ENCODE measurements around the gene GRID2.
"Not testable (repeated sequence)": the region's sequence is repeated elsewhere in the genome, so short reads cannot be mapped to it uniquely, and the experiment has no call there.

The GRID2 gene

DNA sequence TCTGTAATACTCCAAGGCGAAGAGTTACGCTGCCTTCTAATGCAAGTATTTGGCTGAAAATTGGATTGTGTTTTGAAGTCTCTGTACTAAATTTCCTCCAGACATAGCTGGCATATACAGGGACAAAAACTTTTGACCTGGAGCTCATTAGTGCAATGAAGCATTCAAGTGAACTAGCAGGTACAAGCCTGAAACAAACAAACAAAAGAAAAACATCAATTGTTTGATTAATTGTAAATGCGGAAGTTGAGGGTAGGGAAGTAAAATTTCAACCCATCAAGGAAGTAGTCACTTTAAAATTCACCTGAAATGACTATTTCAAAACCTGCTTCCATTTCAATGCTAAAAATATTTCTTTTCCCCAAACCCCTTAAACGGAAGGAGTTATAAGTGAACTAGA lies 1008.5 kb downstream of the GRID2 start:
- no peak for DNase-seq (ENCODE audit: low read depth, low spot score)

DNA sequence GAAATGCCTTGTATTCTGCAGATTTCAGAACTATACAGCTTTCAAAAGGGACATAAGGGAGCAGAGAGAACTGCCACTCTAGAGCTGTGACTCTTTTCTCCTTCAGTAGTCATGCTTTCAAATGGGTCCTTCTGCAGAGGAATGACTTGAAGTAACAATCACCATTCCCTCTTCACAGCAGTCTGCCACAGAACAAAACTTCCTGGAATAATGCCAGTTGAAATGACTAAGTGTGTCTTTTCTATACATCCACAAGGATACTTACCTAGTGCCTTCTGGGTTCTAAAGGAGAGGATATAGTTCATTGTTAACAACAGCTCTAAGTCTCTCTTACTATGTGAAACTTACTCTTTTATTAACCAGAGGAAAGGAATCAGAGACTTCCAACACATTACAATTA lies 1009.4 kb downstream of the GRID2 start:
- DNase-seq (ENCODE audit: low read depth, low spot score) = peak; percentile 4

DNA sequence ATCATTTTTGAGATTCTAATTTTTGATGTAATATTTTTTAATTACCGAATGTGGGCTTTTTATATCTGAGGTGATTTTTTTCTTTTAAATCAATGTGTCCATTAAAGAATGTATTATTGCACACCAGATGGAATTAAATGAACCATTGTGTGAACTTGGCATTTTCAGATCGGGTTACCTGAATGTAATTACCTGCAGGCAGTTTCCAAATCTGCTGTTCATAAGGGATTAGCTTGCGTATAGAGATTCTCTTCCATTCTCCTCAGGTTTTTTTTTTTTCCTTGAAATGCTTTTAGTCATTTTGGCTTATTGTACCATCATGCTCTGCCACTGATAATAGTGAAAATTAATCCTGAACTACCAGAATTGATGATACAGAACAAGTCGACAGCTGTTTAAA lies 1013.3 kb downstream of the GRID2 start:
- DNase-seq (ENCODE audit: low read depth, low spot score) = no peak

DNA sequence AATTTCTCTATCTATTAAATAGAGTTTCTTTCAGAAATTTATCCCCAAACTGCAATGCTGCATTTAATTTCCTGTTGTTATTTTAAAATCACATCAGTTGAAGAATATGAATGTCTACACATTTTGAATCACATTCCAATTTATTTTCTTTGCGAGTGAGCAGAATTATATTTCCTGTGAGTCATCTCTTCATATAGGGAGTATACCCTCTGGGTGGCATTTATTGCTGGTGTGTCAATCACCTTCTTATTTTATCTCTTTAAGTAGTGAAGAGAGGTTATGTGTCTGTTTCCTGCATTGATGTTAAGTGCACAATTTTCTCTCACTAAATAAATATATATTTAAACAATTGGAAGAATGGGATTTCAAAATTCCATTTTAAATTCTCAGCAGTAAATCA lies 1013.8 kb downstream of the GRID2 start:
- no peak for DNase-seq (ENCODE audit: low read depth, low spot score)

DNA sequence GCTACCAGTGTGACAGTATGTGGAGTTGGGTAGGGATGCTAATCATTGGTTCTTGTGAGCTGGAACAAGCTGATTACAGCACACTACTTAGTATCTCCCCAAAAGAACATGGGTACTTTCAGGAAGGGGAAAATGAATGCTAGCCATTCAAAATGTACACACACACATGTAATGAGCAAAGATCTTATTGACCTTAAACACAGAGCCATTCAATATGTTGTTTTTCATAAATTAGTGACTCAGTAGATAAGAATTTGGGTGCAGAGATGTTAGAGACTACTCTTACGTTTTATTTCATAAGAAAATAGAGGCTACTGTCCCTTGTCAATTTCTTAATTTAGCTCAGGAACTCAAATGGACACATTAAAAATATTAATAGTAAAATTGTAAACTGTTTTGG lies 1015.3 kb downstream of the GRID2 start:
- no peak for DNase-seq (ENCODE audit: low read depth, low spot score)

GRCh38 chr4:93320356-93320755 lies 1016.6 kb downstream of the GRID2 start:
- no peak for DNase-seq (ENCODE audit: low read depth, low spot score)

GRCh38 chr4:93327346-93327745 lies 1023.6 kb downstream of the GRID2 start:
- DNase-seq (ENCODE audit: low read depth, low spot score) = no peak

DNA sequence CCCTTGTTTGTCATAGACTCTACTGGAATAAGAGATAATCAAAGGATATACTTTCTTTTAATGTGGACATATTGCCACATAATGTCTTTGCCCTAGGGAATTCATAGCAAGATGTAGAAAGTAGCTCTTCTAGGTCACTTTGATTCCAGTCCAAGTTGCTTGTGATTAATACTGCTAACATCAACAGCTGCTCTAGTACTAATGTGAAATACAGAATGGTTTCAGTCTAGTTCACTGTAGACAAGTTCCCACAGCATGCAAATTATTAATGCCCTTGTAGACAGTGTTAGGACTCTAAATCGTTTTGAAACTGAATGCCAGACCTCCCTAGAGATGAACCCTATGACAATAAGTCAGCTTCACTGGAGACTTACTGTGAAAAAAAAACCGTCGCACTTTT lies 1030.2 kb downstream of the GRID2 start:
- no peak for DNase-seq (ENCODE audit: low read depth, low spot score)

- no peak for DNase-seq (ENCODE audit: low read depth, low spot score)
These were observed 1033.4 kb downstream of the GRID2 start for GRCh38 chr4:93337196-93337595.

GRCh38 chr4:93342738-93343137 lies 1039.0 kb downstream of the GRID2 start:
- DNase-seq (ENCODE audit: low read depth, low spot score) = no peak

GRCh38 chr4:93346840-93347239 lies 1043.1 kb downstream of the GRID2 start:
- DNase-seq (ENCODE audit: low read depth, low spot score) = no peak

- DNase-seq (ENCODE audit: low read depth, low spot score) = no peak
These were observed 1045.1 kb downstream of the GRID2 start for GRCh38 chr4:93348896-93349295.

DNA sequence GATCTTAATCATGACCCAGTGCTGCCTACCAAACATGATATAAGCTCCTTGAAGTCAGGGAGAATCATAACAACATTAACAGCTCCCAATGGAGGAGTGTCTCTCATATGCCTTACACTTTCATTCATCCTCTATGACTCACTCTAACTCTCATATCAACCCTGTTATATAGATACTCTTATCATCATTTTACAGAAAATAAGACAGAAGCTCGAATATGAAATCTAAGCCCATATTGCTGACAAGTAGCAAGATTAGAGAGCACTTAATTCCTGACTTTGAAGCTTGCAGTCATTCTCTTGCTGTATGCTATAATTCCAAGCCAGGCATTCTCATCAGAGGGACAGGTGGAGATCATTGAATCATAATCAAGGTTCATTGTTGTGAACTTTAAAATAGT lies 1048.1 kb downstream of the GRID2 start:
- DNase-seq (ENCODE audit: low read depth, low spot score) = no peak

- DNase-seq (ENCODE audit: low read depth, low spot score) = no peak
These were observed 1051.6 kb downstream of the GRID2 start for GRCh38 chr4:93355411-93355810.

DNA sequence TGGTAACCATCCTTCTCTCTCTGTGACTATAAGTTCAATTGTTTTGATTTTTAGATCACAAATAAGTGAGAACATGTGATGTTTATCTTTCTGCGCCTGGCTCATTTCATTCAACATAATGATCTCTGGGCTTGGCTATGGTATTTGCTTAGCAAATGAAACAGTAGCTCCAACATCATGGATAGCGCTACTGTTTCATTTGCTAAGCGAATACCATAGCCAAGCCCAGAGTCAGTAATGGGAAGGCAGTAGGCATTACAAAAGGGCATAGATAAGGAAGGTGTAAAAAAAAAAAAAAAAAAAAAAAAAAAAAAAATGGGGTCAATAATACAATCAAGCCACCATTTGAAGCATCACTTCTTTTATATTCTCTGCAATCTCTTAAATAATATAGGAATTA lies 1055.8 kb downstream of the GRID2 start:
- DNase-seq (ENCODE audit: low read depth, low spot score) = no peak

GRCh38 chr4:93366169-93366755 lies 1062.5 kb downstream of the GRID2 start:
- not testable (repeated sequence) for DNase-seq (ENCODE audit: low read depth, low spot score)

DNA sequence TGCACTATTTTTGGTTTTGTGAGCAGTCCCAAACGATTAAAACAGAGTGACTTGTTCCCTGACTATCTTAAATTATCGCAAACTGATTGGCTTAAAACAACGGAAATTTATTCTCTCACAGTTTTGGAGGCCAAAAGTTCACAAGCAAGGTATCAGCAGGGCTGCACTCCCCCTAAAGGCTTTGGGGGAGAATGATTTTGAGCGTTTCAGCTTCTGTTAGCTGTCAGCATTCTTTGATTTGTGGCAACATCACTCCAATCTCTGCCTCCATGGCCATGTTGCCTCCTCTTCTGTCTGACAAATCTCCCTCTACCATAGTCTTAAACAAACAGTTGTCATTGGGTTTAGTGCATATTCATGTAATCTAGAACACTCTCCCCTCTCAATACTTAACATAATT lies 1065.2 kb downstream of the GRID2 start:
- DNase-seq (ENCODE audit: low read depth, low spot score) = no peak

DNA sequence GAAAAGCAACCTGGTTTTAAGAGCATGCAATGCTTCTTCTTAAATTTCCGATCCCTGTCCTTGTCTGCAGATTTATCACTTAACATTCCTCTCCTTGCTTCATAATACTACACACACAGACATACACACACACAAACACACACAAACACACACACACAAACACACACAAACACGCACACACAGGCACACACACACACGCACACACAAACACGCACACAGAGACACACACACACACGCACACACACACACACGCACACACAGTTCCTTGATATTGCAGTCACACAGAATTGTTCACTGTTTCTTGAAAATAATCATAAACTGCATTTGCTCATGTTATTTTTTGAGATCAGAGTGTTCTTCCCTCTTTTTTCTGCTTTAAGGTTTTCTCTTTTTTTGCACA lies 1066.5 kb downstream of the GRID2 start:
- no peak for DNase-seq (ENCODE audit: low read depth, low spot score)

DNA sequence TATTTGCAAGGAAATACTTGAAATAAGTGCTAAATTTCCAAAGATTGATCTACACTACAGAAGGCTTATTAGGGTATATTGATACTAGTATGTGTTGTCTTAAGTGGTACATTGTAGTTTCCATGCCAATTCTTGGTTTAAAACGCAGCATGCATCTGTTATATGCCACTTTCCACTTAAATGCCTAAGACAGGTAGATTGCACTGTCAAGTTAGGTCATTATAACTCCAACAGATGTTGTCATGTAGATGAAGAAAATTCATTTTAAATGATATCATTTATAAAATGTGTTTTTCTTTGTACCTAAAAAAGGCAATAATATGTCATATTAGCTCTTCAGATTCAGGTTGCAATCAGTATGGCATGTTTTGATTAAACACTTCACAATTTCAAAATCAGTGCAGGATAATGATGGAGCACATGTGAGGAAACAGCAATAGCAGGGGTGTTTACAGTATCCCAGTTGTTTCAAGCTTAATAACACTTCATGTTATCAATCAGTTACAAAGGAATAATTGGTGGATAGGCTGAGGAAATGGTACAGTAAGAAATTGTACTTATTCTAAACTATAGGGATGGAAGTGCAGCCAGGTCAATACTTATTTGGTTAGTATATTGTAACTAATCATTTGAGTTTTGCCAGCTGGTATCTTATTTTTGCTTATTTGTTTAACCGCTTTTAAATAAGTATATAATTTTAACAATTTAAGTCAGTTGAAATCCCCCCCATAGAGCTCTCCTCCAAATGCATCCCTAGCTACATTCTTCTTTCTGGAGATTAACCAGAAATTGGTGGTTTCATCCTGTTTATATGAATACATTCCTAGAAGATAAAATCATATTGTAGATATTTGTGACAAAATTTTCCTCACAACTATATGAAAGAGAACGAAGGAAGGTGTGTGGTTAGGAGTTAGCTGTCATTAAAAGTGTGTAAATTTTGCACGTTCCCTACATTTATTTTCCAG lies 1070.4 kb downstream of the GRID2 start:
- no peak for DNase-seq (ENCODE audit: low read depth, low spot score)

- no peak for DNase-seq (ENCODE audit: low read depth, low spot score)
These were observed 1080.5 kb downstream of the GRID2 start for GRCh38 chr4:93384241-93384640.

GRCh38 chr4:93384887-93385286 lies 1081.1 kb downstream of the GRID2 start:
- DNase-seq (ENCODE audit: low read depth, low spot score) = no peak

DNA sequence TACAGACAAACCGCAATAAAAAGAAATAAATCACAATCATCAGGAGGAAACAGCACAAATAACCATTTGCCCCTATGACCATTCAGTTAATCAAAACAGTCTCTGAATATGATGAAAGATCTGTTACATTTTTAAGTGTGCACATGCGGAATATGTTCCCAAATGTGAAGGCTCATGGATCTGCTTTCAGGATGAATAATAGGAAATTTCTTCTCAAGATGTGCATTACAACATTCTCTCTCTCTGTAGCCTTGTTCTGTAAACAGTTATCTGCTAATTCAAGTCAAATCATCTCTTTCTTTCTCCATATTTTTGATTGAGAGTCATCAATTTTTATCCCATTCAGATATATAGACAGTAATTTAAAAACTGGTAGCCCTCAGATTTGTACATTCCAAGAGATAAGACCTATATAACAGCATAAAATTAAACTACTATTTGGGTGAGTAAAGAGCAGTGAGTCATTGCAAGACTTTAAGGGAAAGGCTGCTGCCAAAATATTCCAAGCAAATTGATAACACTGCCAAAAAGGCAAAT lies 1090.8 kb downstream of the GRID2 start:
- DNase-seq (ENCODE audit: low read depth, low spot score) = no peak

GRCh38 chr4:93396272-93396671 lies 1092.5 kb downstream of the GRID2 start:
- no peak for DNase-seq (ENCODE audit: low read depth, low spot score)
